ENCODE measurements around the gene SLC22A4.
A peak's percentile ranks its signal among the peaks of the same experiment; 100 is the strongest.

The SLC22A4 gene

DNA sequence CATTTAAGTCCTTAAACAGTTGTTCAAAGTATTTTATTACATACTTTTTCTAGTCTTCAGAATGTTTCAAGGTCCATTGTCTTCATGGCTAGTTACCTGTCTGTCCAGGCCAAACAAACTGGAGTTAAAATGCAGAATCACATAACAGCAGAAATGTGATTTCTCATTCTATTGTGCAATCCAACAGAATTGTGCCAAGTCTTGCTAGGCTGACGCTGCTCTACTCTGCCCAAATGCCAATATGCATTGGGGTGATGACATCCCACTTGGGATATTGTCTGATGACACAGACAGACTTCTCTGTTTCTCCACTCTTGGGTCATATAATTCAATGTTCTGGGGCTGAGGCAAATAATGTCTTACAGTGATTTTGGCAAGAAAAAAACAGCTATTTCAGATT is 70.1 kb downstream of the SLC22A4 start:
- no peak for DNase-seq (ENCODE audit: insufficient read length)
- FAIRE-seq, result no peak
- TF ChIP-seq POLR2AphosphoS5 (IDR thresholded peaks at IDR 0.05; ENCODE audit: low read depth, low read length) (no peak), POLR2A (IDR thresholded peaks at IDR 0.05; ENCODE audit: low read depth, low read length) (no peak), TAF1 (IDR thresholded peaks at IDR 0.05; ENCODE audit: borderline replicate concordance, low read depth, low read length) (no peak)

DNA sequence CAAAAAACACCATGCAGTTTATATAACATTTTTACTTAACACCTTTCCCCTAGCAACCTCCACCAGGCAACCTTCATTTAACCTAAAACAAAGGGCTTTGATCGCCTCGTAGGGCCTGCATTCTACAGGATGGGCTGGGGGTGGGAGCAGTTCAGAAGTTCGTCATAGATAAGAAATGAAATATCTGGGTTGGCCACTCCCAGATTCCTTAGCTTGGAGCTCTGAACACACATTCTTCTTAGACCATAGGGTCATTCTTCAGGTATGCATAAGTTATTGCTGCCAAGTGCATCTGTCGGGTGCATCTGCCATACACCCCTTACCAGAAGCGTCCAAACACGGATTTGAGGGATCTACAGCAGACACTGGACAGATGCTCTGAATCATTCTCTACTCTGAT is 71.0 kb downstream of the SLC22A4 start:
- DNase-seq (ENCODE audit: insufficient read length) (no peak), FAIRE-seq (no peak)
- TF ChIP-seq POLR2A (IDR thresholded peaks at IDR 0.05; ENCODE audit: low read depth, low read length) (no peak), TAF1 (IDR thresholded peaks at IDR 0.05; ENCODE audit: borderline replicate concordance, low read depth, low read length) (no peak), POLR2AphosphoS5 (IDR thresholded peaks at IDR 0.05; ENCODE audit: low read depth, low read length) (no peak)

DNA sequence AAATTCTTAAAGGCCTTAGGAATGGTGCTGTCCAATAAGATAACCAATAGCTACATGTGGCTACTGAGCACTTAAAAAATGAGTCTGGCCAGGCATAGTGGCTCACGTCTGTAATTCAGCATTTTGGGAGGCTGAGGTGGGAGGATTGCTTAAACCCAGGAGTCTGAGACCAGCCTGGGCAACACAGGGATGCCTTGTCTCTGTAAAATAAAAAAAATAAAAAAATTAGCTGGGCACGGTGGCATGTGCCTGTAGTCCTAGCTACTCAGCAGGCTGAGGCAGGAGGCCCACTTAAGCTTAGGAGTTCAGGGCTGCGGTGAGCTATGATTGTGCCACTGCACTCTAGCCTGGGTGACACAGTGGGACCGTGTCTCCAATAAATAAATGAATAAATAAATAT is 74.0 kb downstream of the SLC22A4 start:
- no peak for FAIRE-seq
- DNase-seq (ENCODE audit: insufficient read length), result no peak
- TF ChIP-seq TAF1 (IDR thresholded peaks at IDR 0.05; ENCODE audit: borderline replicate concordance, low read depth, low read length), result no peak
- TF ChIP-seq POLR2AphosphoS5 (IDR thresholded peaks at IDR 0.05; ENCODE audit: low read depth, low read length), result no peak
- no peak for TF ChIP-seq POLR2A (IDR thresholded peaks at IDR 0.05; ENCODE audit: low read depth, low read length)

DNA sequence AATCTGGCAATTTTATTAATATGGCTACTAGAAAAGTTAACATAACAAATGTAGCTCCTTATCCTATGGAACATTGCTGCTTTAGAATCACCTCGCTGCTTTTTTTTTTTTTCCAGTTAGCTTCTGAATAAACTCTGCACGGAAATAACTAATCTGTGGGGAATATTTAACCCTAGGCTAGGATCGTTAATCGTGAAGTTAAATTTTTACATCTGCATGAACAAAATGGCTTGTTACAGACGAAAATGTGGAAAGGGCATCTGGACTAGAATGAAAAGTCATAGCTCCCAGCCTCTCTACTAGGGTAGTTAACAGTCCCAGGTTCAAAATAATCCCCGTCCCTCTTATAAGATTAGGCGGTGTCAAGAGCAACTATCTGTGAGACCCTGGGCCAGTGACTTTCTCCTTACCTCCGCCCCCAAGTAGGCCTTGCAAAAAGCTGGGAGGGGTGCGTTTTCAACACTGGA is 74.8 kb downstream of the SLC22A4 start:
- no peak for FAIRE-seq
- no peak for TF ChIP-seq POLR2AphosphoS5 (IDR thresholded peaks at IDR 0.05; ENCODE audit: low read depth, low read length)
- no peak for TF ChIP-seq POLR2A (IDR thresholded peaks at IDR 0.05; ENCODE audit: low read depth, low read length)
- TF ChIP-seq TAF1 (IDR thresholded peaks at IDR 0.05; ENCODE audit: borderline replicate concordance, low read depth, low read length), result no peak
- DNase-seq (ENCODE audit: insufficient read length), result no peak

DNA sequence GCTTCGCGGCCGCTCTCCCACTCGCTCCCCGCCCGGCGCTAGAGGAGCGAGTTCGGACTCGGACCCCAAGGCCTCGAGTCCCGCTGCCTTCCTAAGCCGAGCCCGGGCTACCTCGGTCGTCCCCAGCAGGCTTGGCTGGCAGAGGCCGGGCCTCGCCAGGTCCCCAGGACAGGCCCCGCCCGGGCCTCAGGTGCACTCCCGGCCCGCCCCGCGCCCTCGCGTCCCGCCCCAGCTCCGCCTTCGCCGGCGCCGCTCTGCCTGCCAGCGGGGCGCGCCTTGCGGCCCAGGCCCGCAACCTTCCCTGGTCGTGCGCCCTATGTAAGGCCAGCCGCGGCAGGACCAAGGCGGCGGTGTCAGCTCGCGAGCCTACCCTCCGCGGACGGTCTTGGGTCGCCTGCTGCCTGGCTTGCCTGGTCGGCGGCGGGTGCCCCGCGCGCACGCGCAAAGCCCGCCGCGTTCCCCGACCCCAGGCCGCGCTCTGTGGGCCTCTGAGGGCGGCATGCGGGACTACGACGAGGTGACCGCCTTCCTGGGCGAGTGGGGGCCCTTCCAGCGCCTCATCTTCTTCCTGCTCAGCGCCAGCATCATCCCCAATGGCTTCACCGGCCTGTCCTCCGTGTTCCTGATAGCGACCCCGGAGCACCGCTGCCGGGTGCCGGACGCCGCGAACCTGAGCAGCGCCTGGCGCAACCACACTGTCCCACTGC is 75.4 kb downstream of the SLC22A4 start, which contains the start of gene SLC22A5:
Gene SLC22A5 (plus strand): TSS at position 237 of the 707 bp plus-strand sequence. CDS start 263 bp downstream, at position 500.
- DNase-seq (ENCODE audit: insufficient read length) (peak; percentile 75), FAIRE-seq (peak; percentile 83)
- TF ChIP-seq POLR2A (IDR thresholded peaks at IDR 0.05; ENCODE audit: low read depth, low read length), result peak; percentile 63; the same call in 1 of the 2 replicates
- no peak for TF ChIP-seq TAF1 (IDR thresholded peaks at IDR 0.05; ENCODE audit: borderline replicate concordance, low read depth, low read length)

DNA sequence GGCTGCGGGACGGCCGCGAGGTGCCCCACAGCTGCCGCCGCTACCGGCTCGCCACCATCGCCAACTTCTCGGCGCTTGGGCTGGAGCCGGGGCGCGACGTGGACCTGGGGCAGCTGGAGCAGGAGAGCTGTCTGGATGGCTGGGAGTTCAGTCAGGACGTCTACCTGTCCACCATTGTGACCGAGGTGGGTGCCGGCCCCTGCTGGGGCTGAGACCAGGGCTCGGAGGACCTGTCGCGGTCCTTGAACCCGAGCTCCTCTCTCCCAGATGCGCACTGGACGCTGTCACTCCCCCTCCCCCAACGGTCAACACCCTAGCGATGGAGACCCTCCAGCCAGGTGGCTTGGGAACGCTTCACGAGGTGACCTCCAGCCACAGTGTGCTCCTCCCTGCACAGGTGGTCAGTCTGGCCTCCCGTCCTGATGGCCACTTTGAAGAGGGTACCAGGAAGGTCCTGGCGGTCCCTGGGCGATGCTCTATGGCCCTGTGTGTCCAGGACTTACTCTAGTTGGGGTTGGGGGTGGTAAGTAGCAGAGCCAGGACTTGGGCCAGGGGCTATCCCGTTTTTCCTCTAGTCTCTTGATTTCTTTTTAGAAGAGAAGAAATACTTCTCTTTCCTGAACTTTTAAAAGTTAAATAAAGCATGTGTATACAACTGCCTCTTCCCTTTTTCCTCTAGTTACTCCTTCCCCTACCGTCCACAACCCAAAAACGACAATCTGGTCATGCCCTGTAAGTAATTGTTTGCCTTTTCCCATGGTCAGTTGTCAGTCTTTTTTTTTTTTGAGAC is 76.2 kb downstream of the SLC22A4 start:
- TF ChIP-seq POLR2AphosphoS5 (IDR thresholded peaks at IDR 0.05; ENCODE audit: low read depth, low read length) (no peak), POLR2A (IDR thresholded peaks at IDR 0.05; ENCODE audit: low read depth, low read length) (no peak)
- no peak for FAIRE-seq
- DNase-seq (ENCODE audit: insufficient read length), result no peak

DNA sequence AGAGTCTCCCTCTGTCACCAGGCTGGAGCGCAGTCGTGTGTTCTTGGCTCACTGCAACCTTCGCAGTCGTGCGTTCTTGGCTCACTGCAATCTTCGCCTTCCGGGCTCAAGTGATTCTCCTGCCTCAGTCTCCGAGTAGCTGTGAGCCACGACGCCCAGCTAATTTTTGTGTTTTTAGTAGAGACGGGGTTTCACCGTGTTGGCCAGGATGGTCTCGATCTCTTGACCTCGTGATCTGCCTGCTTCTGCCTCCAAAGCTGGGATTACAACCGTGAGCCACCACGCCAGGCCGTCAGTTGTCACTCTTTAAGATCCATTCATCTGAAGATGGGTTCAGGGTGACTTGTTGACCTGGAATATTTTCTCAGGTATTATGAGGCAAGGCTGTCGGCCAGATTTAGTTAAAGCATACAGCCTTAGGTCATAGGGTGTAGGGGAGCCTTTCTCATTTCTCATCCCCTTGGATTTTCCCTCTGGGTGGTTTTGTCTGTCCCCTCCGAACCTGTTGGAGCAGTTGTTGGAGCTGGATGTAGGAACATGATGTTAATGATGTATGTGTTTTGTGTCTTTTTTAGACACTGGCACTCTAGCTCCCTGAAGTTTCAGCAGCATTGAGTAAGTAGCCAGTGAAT is 76.9 kb downstream of the SLC22A4 start:
- TF ChIP-seq TAF1 (IDR thresholded peaks at IDR 0.05; ENCODE audit: borderline replicate concordance, low read depth, low read length) (no peak), POLR2AphosphoS5 (IDR thresholded peaks at IDR 0.05; ENCODE audit: low read depth, low read length) (no peak), POLR2A (IDR thresholded peaks at IDR 0.05; ENCODE audit: low read depth, low read length) (no peak)
- no peak for FAIRE-seq
- DNase-seq (ENCODE audit: insufficient read length), result no peak

DNA sequence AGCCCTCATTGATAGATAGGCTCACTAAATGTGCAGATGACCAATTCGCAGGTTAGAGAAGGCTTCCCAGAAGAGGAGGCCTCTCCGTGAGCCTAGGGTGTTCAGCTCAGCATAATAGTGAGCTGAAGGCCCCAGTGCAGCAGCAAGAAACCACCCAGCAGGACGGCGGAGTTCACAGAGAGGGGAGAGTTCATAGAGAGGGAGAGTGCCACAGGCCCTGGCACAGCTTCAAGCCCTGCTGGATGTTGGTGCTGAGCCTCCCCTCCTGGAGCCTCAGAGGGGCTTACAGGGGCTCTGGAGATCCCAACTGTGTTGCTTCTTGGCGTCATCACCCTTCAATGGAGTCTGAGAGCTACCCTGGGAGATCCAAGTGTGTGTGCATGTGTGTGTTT is 77.4 kb downstream of the SLC22A4 start:
- DNase-seq (ENCODE audit: insufficient read length) (no peak), FAIRE-seq (no peak)
- TF ChIP-seq POLR2AphosphoS5 (IDR thresholded peaks at IDR 0.05; ENCODE audit: low read depth, low read length) (no peak), POLR2A (IDR thresholded peaks at IDR 0.05; ENCODE audit: low read depth, low read length) (no peak), TAF1 (IDR thresholded peaks at IDR 0.05; ENCODE audit: borderline replicate concordance, low read depth, low read length) (no peak)

DNA sequence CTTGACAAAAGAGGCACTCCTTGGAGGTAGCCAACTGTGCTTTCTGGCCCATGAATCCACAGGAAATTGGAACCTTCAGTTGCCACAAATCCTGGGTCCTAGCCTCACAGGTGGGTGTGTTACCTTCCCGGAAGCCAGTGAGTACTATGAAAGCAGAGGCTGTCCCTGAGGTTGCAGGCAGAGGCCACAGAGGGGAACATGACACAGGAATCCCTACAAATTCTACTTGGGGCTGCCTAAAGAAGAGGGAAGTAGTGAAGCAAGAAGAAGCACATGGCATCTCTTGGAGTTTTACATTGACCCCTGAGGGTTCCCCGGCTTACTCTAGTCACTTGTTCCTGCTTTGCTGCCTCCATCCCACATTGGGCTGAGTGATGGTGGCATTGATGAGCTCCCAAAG is 77.9 kb downstream of the SLC22A4 start:
- no peak for FAIRE-seq
- DNase-seq (ENCODE audit: insufficient read length), result no peak
- TF ChIP-seq TAF1 (IDR thresholded peaks at IDR 0.05; ENCODE audit: borderline replicate concordance, low read depth, low read length), result no peak
- no peak for TF ChIP-seq POLR2AphosphoS5 (IDR thresholded peaks at IDR 0.05; ENCODE audit: low read depth, low read length)
- TF ChIP-seq POLR2A (IDR thresholded peaks at IDR 0.05; ENCODE audit: low read depth, low read length), result no peak

DNA sequence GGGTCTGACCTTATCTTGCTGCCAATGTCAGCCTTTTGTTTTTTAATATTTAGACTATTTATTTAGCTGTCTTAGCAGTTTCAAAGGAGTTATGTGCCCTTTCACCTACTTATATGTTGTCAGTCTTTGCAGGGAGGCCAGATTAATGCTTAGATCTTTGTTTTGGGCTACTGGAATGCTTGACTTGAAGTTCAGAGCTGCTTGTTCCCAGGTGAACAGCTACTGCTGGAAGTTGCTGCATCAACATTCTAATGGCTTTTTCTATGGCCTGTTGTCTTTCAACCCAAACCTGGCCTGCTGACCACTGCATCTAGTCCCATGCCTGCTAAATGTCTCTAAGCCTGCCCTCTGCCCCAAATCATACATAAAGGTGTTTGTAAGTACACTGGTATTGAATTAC is 78.3 kb downstream of the SLC22A4 start:
- FAIRE-seq (no peak), DNase-seq (ENCODE audit: insufficient read length) (no peak)
- no peak for TF ChIP-seq POLR2AphosphoS5 (IDR thresholded peaks at IDR 0.05; ENCODE audit: low read depth, low read length)
- no peak for TF ChIP-seq POLR2A (IDR thresholded peaks at IDR 0.05; ENCODE audit: low read depth, low read length)
- no peak for TF ChIP-seq TAF1 (IDR thresholded peaks at IDR 0.05; ENCODE audit: borderline replicate concordance, low read depth, low read length)

DNA sequence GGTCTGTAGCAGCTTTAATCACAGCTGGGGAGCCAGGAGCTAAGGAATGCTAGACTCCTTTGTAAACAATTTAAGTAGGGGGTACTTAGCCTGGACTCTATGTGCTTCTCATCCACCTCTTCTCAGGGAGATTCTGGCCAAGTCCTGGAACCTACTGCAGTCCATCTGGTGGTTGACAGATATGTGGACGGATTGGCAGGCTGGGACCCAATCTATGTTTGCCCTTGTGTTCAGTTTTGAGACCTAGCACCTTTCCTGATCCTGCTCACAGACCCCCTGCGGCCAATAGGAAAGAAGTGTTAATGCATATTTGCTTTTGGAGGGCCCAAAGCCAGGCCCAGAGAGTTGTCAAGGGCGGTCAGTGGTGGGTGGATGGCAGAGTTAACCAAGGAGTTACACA is 81.8 kb downstream of the SLC22A4 start:
- TF ChIP-seq POLR2A (IDR thresholded peaks at IDR 0.05; ENCODE audit: low read depth, low read length) (no peak), TAF1 (IDR thresholded peaks at IDR 0.05; ENCODE audit: borderline replicate concordance, low read depth, low read length) (no peak), POLR2AphosphoS5 (IDR thresholded peaks at IDR 0.05; ENCODE audit: low read depth, low read length) (no peak)
- FAIRE-seq, result no peak

More for the DNA sequence above, 81.8 kb downstream of the SLC22A4 start:
- no peak for DNase-seq (ENCODE audit: insufficient read length)
